Activated CD8-positive, alpha-beta memory T cell treated with anti-CD3 and anti-CD28 coated beads for 48 hours (primary cell): ENCODE results near the gene ZPR1.
"Not testable (repeated sequence)": the region's sequence is repeated elsewhere in the genome, so short reads cannot be mapped to it uniquely, and the experiment has no call there.

Experiments used
- DNase-seq, 3 experiments: peaks; one replicate each; pipeline ENCODE4 v3.0.0-alpha.2; 2020; ENCODE audit warnings: low read depth in 2 of 3, low spot score in 2 of 3

ZPR1 gene

GRCh38 chr11:116787786-116788486 is at the start of gene ZPR1:
ZPR1 (minus strand) TSS chr11:116788023; CDS start chr11:116787990, 33 bp downstream.
- peak; percentile 62 to 70 (median 63) for DNase-seq

DNA sequence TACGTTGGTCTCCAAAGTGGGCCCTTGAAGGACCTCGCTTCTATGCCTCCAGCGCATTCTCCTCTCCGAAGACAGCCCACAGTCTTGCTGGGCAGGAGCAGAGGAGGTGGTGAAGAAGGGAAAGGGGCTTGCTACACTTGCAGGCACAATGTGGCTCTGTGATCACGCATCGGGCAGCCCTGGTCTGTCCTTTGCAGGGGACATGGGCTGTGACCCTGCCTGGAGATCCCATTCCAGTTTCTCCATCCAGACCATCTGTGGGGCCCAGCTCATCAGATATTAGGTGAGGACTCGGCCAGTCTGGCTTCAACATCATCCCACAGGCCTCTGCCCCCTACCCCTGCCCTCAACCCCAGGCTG is 48.8 kb upstream of the ZPR1 start:
- DNase-seq: no peak

DNA sequence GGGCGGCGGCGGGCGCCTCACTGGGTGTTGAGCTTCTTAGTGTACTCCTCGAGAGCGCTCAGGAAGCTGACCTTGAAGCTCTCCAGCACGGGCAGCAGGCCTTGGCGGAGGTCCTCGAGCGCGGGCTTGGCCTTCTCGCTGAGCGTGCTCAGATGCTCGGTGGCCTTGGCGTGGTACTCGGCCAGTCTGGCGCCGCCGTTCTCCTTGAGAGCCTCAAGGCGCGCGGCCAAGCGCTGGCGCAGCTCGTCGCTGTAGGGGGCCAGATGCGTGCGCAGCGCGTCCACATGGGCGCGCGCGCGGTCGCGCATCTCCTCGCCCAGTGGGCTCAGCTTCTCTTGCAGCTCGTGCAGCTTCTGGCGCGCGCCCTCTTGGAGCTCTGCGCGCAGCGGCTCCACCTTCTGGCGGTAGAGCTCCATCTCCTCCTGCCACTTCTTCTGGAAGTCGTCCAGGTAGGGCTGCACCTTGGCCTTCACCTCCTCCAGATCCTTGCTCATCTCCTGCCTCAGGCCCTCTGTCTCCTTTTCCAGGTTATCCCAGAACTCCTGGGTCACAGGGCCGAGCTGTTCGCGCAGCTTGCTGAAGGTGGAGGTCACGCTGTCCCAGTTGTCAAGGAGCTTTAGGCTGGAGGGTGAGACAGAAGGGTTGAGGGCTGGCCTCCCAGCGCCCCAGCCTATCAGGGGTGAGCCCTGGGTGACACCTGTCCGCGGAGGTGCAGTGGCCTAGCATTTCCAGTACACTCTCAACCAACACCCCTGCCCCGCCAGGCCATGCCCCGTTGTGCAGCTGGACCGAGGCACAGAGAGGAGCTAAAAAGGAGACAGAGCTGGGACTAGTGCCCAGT is 48.2 kb upstream of the ZPR1 start:
- peak; percentile 49 to 61 (median 53) for DNase-seq

DNA sequence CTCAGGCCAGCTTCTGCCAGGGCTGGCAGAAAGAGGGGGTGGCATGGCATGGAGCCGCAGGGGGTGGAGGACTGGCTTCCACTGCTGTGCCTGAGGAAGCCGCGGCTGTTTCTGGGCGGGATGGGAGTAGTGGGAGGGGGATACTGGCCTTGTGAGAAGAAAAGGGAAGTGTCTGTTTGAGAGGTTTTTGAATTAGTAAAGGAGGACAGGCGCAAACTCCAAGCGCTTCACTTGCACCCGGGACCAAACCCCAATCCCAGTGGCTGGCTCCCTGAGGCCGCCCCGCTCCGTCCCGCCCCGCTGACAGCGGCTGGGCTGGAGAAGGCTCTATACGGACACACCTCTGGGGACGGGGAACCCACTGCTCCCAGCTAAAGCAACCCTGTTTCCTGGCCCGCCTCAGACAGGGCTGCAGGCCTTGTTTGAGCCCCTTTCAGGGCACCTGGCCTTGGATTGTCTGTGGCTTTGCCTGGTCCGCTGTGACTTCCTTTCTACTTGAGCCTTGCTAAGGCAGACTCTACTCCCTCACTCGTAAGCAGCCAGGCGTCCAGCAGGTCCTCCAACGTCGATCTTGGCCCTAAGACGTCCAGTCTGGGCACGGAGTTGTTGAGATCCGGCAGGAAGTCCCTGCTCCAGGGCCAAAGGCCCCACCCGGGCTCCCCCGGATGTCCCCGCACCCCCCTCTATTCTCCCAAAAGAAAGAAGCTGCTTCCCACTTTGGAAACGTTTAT is 47.4 kb upstream of the ZPR1 start:
- DNase-seq: no peak

DNA sequence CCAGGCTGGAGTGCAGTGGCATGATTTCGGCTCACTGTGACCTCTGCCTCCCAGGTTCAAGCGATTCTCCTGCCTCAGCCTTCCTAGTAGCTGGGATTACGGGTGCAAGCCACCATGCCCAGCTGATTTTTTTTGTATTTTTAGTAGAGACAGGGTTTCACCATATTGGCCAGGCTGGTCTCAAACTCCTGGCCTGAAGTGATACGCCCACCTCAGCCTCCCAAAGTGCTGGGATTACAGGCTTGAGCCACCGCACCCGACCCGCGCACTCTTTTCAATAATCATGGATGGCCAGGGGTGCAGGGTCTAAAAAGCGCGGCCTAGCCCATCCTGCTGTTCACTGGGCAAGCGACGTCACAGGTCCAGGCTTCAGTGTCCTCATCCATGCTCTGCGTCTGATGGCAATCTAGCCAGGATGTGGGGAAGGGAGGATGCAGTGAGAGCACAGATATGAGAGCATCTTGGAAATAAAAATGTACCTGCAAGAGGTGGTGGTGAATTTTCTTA is 46.8 kb upstream of the ZPR1 start:
- DNase-seq: not testable (repeated sequence)

DNA sequence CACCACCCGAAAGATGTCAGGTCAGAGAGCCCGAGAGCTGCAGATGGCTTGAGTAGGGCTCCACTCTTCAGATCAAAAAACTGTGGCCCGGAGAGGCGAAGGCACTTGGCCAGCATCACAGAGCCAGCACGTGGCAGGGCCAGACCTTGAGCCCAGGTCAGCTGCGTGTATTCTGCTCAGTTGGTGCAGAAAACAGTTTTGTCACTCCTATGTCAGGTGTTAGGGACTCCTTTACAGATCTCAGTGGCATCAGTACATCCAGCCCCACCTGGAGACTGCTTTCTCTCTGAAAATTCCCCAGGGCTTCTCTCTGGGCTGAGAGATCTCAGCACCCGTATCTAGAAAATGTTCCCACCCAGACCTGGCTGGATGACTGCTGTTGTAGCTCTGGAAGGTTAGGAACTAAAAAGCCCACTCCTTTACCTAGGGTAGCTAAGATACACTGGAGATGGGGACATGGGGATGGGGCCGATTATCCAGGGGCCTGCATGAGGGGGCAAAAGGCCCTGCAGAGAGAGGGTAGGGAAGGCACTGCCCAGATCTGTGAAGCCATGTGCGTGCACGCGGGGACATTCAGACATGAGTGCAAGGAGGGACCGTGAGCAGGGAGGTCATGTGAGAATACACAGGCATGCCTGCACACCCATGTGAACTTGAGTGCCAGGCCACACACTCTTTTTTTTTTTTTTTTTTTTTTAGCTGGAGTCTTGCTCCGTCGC is 46.2 kb upstream of the ZPR1 start:
- DNase-seq: no peak

DNA sequence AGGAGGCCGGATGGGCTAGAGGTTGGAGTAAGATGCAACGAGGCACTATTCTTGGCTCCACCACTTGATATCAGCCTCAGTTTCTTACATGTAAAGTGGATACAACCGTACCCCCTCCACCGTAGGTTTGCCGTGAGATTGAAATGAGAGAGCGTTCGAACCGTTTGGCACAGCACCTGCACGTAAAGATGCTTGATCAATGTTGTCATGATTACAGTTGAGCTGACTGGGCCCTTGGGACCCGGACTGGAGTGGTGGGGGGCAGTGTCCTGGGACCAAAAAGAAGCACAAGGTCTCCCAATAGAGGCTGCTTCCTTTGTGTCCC is 45.6 kb upstream of the ZPR1 start:
- no peak for DNase-seq

DNA sequence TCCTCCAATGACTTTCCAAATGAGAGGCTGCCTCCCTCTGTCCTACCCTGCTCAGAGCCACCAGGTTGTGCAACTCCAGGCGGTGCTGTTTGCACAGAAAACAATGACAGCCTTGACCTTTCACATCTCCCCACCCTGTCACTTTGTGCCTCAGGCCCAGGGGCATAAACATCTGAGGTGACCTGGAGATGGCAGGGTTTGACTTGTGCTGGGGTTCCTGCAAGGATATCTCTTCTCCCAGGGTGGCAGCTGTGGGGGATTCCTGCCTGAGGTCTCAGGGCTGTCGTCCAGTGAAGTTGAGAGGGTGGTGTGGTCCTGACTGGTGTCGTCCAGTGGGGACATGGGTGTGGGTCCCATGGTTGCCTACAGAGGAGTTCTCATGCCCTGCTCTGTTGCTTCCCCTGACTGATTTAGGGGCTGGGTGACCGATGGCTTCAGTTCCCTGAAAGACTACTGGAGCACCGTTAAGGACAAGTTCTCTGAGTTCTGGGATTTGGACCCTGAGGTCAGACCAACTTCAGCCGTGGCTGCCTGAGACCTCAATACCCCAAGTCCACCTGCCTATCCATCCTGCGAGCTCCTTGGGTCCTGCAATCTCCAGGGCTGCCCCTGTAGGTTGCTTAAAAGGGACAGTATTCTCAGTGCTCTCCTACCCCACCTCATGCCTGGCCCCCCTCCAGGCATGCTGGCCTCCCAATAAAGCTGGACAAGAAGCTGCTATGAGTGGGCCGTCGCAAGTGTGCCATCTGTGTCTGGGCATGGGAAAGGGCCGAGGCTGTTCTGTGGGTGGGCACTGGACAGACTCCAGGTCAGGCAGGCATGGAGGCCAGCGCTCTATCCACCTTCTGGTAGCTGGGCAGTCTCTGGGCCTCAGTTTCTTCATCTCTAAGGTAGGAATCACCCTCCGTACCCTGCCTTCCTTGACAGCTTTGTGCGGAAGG is 44.8 kb upstream of the ZPR1 start:
- no peak for DNase-seq

DNA sequence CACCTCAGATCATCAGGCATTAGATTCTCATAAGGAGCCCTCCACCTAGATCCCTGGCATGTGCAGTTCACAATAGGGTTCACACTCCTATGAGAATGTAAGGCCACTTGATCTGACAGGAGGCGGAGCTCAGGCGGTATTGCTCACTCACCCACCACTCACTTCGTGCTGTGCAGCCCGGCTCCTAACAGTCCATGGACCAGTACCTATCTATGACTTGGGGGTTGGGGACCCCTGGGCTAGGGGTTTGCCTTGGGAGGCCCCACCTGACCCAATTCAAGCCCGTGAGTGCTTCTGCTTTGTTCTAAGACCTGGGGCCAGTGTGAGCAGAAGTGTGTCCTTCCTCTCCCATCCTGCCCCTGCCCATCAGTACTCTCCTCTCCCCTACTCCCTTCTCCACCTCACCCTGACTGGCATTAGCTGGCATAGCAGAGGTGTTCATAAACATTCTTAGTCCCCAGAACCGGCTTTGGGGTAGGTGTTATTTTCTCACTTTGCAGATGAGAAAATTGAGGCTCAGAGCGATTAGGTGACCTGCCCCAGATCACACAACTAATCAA is 44.0 kb upstream of the ZPR1 start:
- DNase-seq: no peak

DNA sequence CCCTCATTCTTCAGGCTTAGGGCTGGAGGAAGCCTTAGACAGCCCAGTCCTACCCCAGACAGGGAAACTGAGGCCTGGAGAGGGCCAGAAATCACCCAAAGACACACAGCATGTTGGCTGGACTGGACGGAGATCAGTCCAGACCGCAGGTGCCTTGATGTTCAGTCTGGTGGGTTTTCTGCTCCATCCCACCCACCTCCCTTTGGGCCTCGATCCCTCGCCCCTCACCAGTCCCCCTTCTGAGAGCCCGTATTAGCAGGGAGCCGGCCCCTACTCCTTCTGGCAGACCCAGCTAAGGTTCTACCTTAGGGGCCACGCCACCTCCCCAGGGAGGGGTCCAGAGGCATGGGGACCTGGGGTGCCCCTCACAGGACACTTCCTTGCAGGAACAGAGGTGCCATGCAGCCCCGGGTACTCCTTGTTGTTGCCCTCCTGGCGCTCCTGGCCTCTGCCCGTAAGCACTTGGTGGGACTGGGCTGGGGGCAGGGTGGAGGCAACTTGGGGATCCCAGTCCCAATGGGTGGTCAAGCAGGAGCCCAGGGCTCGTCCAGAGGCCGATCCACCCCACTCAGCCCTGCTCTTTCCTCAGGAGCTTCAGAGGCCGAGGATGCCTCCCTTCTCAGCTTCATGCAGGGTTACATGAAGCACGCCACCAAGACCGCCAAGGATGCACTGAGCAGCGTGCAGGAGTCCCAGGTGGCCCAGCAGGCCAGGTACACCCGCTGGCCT is 42.5 kb upstream of the ZPR1 start:
- DNase-seq: no peak

GRCh38 chr11:116829525-116830183 is 41.8 kb upstream of the ZPR1 start, which contains the start of gene APOC3:
APOC3 (plus strand) TSS chr11:116829907; CDS start chr11:116830583, 676 bp downstream.
- no peak for DNase-seq

DNA sequence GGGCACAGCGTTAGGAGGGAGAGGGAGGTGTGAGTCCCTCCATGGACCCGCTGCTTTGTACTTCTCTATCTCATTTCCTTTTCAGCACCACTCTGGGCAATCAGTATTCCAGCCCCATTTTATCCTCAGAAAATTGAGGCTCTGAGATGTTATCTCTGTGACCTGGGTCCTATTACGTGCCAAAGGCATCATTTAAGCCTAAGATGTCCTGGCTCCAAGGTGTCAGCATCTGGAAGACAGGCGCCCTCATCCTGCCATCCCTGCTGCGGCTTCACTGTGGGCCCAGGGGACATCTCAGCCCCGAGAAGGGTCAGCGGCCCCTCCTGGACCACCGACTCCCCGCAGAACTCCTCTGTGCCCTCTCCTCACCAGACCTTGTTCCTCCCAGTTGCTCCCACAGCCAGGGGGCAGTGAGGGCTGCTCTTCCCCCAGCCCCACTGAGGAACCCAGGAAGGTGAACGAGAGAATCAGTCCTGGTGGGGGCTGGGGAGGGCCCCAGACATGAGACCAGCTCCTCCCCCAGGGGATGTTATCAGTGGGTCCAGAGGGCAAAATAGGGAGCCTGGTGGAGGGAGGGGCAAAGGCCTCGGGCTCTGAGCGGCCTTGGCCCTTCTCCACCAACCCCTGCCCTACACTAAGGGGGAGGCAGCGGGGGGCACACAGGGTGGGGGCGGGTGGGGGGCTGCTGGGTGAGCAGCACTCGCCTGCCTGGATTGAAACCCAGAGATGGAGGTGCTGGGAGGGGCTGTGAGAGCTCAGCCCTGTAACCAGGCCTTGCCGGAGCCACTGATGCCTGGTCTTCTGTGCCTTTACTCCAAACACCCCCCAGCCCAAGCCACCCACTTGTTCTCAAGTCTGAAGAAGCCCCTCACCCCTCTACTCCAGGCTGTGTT is 41.1 kb upstream of the ZPR1 start:
- DNase-seq: no peak

DNA sequence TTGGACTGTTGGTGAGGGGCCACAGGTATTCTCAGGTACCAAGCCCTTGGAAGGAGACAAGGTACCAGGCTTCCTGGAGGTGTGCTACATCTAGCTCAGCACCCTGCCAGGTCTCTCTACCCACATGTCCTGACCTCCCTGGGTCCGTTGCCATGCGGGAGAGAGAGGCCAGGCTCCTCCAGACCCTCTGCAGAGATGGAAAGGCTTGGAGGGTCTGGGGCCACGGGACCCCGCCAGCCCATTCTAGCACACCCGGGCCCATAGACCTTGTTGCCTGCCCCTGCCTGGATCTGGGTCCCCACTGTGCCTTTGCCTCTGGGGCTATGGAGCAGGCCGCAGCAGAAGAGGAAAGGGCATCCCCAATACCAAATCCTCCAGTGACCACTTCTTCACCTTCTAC is 39.6 kb upstream of the ZPR1 start:
- DNase-seq: no peak

- no peak for DNase-seq
These were observed 39.1 kb upstream of the ZPR1 start for GRCh38 chr11:116826751-116827431.

GRCh38 chr11:116825854-116826750 is 38.3 kb upstream of the ZPR1 start:
- DNase-seq: no peak

DNA sequence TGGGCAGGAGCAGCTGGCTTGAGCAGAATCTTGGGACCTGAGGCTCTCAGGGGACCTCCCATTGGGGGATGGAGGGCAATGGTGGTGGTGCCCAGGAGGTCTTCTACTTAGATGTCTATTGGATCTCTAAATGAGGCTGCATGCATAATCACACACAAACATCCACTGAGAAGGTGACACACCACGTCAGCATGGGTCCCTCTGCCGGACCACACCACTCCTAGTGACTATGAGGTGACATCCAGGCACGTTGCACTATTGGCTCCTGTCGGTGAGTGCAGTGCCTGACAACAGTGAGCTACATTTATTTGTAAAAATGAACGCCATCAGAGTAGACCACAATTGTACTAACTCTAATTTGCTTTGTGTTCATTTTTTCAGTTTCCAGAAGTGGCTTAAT is 37.6 kb upstream of the ZPR1 start:
- DNase-seq: no peak
